H9 (cell line): ENCODE data around the gene BRD3OS. TPM values are rescaled to one million over a fixed set of nuclear protein-coding genes. Genes with fewer than 3 reads are reported as not detected.

Experiments
- DNase-seq: peaks from one replicate; pipeline ENCODE4 v3.0.0-alpha.2; 2017
- H2AFZ ChIP-seq: one replicate; pipeline ENCODE4 v1.6.1; 2013; ENCODE audit warnings: mild to moderate bottlenecking, low read length, control low read depth, moderate library complexity
- H2AK5ac ChIP-seq: 2 replicates; pipeline ENCODE4 v1.6.1; 2013; ENCODE audit warnings: low read length, control low read depth, mixed read lengths; ENCODE audit not compliant: insufficient read length
- H2BK120ac ChIP-seq: one replicate; pipeline ENCODE4 v1.6.1; 2013; ENCODE audit warnings: low read depth, mild to moderate bottlenecking, low read length, control low read depth, inconsistent platforms; ENCODE audit not compliant: poor library complexity, severe bottlenecking
- H2BK12ac ChIP-seq: 2 replicates; pipeline ENCODE4 v1.6.1; 2013; ENCODE audit warnings: low read length, control low read depth, mixed read lengths, low read depth; ENCODE audit not compliant: insufficient read length
- H2BK15ac ChIP-seq: 2 replicates; pipeline ENCODE4 v1.6.1; 2013; ENCODE audit warnings: low read depth, low read length, control low read depth
- H2BK20ac ChIP-seq: one replicate; pipeline ENCODE4 v1.6.1; 2013; ENCODE audit warnings: low read depth, mild to moderate bottlenecking, low read length, control low read depth, inconsistent platforms; ENCODE audit not compliant: poor library complexity, severe bottlenecking
- H2BK5ac ChIP-seq: 2 replicates; pipeline ENCODE4 v1.6.1; 2013; ENCODE audit warnings: low read length, control low read depth, mixed read lengths; ENCODE audit not compliant: insufficient read length
- H3K14ac ChIP-seq: 2 replicates; pipeline ENCODE4 v1.6.1; 2013; ENCODE audit warnings: low read length, control low read depth; ENCODE audit not compliant: insufficient read depth
- H3K18ac ChIP-seq: 2 replicates; pipeline ENCODE4 v1.6.1; 2013; ENCODE audit warnings: low read depth, mild to moderate bottlenecking, mixed read lengths, low read length, control low read depth; ENCODE audit not compliant: insufficient read length
- H3K23ac ChIP-seq: 2 replicates; pipeline ENCODE4 v1.6.1; 2013; ENCODE audit warnings: low read length, control low read depth, mixed read lengths, low read depth; ENCODE audit not compliant: insufficient read length
- H3K23me2 ChIP-seq: 2 replicates; pipeline ENCODE4 v1.6.1; 2013; ENCODE audit warnings: low read depth, mild to moderate bottlenecking, mixed read lengths, low read length, control low read depth; ENCODE audit not compliant: insufficient read length, poor library complexity, severe bottlenecking
- H3K27ac ChIP-seq: 2 replicates; pipeline ENCODE4 v1.5.1; 2013; ENCODE audit warnings: low read length, control low read depth, mixed read lengths, low read depth; ENCODE audit not compliant: insufficient read length
- H3K27me3 ChIP-seq: 2 replicates; pipeline ENCODE4 v1.6.1; 2013; ENCODE audit warnings: low read length, control low read depth, inconsistent platforms; ENCODE audit not compliant: insufficient read depth
- H3K4ac ChIP-seq: 2 replicates; pipeline ENCODE4 v1.6.1; 2013; ENCODE audit warnings: low read depth, mild to moderate bottlenecking, control low read depth, inconsistent platforms, low read length, moderate library complexity
- H3K4me1 ChIP-seq: 2 replicates; pipeline ENCODE4 v1.6.1; 2013; ENCODE audit warnings: low read length, control low read depth, inconsistent platforms; ENCODE audit not compliant: insufficient read depth
- H3K4me2 ChIP-seq: 2 replicates; pipeline ENCODE4 v1.6.1; 2013; ENCODE audit warnings: low read length, control low read depth, mixed read lengths; ENCODE audit not compliant: insufficient read length, insufficient read depth
- H3K56ac ChIP-seq: 2 replicates; pipeline ENCODE4 v1.6.1; 2013; ENCODE audit warnings: low read depth, mild to moderate bottlenecking, mixed read lengths, low read length, control low read depth; ENCODE audit not compliant: insufficient read length
- H3K79me1 ChIP-seq: 2 replicates; pipeline ENCODE4 v1.6.1; 2013; ENCODE audit warnings: low read depth, mild to moderate bottlenecking, moderate library complexity, low read length, control low read depth, inconsistent platforms; ENCODE audit not compliant: insufficient read depth, poor library complexity, severe bottlenecking
- H3K79me2 ChIP-seq: 2 replicates; pipeline ENCODE4 v1.6.1; 2013; ENCODE audit warnings: low read length, control low read depth, inconsistent platforms; ENCODE audit not compliant: insufficient read depth
- H3K9ac ChIP-seq: 2 replicates; pipeline ENCODE4 v1.6.1; 2013; ENCODE audit warnings: low read length, control low read depth, mixed read lengths; ENCODE audit not compliant: insufficient read length; ENCODE audit errors: extremely low read depth
- H3K9me3 ChIP-seq: one replicate; pipeline ENCODE4 v1.6.1; 2013; ENCODE audit warnings: low read depth, low read length, inconsistent platforms; ENCODE audit not compliant: control insufficient read depth
- H3T11ph ChIP-seq: one replicate; pipeline ENCODE4 v1.6.1; 2013; ENCODE audit warnings: mild to moderate bottlenecking, low read length, control low read depth, inconsistent platforms
- H4K20me1 ChIP-seq: one replicate; pipeline ENCODE4 v1.6.1; 2013; ENCODE audit not compliant: control insufficient read depth, insufficient read length, insufficient read depth
- H4K5ac ChIP-seq: 2 replicates; pipeline ENCODE4 v1.6.1; 2013; ENCODE audit warnings: low read depth, mild to moderate bottlenecking, mixed read lengths, low read length, control low read depth; ENCODE audit not compliant: insufficient read length
- H4K8ac ChIP-seq: replicated peaks from 2 replicates; pipeline ENCODE4 v1.6.1; 2013; ENCODE audit warnings: low read length, control low read depth, mixed read lengths, low read depth; ENCODE audit not compliant: insufficient read length
- H4K91ac ChIP-seq: 2 replicates; pipeline ENCODE4 v1.6.1; 2013; ENCODE audit warnings: low read depth, mild to moderate bottlenecking, moderate library complexity, mixed read lengths, low read length, control low read depth; ENCODE audit not compliant: insufficient read length
- H3K27ac Mint-ChIP-seq, 3 experiments: 2 replicates in 2 of 3; 3 replicates in 1 of 3; pipeline ENCODE4 v1.8.0; 2020 to 2021; ENCODE audit warnings: mixed read lengths in 3 of 3, mild to moderate bottlenecking in 1 of 3, moderate library complexity in 1 of 3
- H3K27me3 Mint-ChIP-seq: 2 replicates; pipeline ENCODE4 v1.8.0; 2021; ENCODE audit warnings: low read depth, mild to moderate bottlenecking, moderate library complexity, mixed read lengths
- H3K36me3 Mint-ChIP-seq, 3 experiments: 2 replicates in 2 of 3; 3 replicates in 1 of 3; pipeline ENCODE4 v1.8.0; 2020 to 2021; ENCODE audit warnings: low read depth in 3 of 3, mixed read lengths in 3 of 3; ENCODE audit not compliant: insufficient read depth in 1 of 3
- H3K4me1 Mint-ChIP-seq, 2 experiments: 2 replicates each; pipeline ENCODE4 v1.8.0; 2020; ENCODE audit warnings: mixed read lengths in 2 of 2
- H3K4me3 Mint-ChIP-seq, 2 experiments: 2 replicates in 1 of 2; 3 replicates in 1 of 2; pipeline ENCODE4 v1.8.0; 2020 to 2021; ENCODE audit warnings: mild to moderate bottlenecking in 2 of 2, mixed read lengths in 2 of 2, moderate library complexity in 1 of 2
- H3K9me3 Mint-ChIP-seq, 2 experiments: 2 replicates in 1 of 2; 3 replicates in 1 of 2; pipeline ENCODE4 v1.8.0; 2020; ENCODE audit warnings: mild to moderate bottlenecking in 2 of 2, mixed read lengths in 2 of 2, moderate library complexity in 1 of 2
- WGBS: extraction: QIAGEN DNeasy Blood & Tissue Kit; methylation state at CpG from one replicate; pipeline ENCODE4 v1.1.7; 2013; ENCODE audit warnings: missing lambda C conversion rate, low lambda C conversion rate, mixed read lengths; ENCODE audit not compliant: insufficient read length; ENCODE audit errors: extremely low coverage; 5-methylcytosine and 5-hydroxymethylcytosine counted together
- total RNA-seq: library from RNA; stranded (reverse); gene quantifications from 2 replicates; pipeline ENCODE4 v1.2.1, GENCODE V29; 2021
- TF ChIP-seq, protein P1 (sequence below): fragments of 200-600 bp; sonication (generic); conservative IDR thresholded peaks from 3 replicates; pipeline ENCODE4 v1.8.0; 2021; ENCODE audit warnings: antibody characterized with exemption, mild to moderate bottlenecking

The BRD3OS gene
- total RNA-seq, 1 experiment from 2014 or later, result 16.4 TPM

DNA sequence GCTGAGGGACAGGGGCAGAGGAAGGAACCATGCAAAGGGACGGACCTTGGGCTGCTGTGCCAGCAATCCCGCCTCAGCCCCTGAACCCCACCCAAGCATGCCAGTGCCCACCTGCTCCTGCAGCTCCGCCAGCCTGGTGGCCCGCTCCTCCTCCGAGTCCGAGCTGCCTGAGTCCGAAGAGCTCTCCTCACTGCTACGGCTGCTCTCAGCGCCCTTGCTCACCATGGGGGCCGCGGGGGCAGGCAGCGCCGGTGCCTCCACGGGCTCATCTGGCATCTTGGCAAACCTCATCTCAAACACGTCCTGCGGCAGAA lies 16.3 kb downstream of the BRD3OS start:
- Histone ChIP-seq H2AFZ (no peak overlapping the region), H3K18ac (no peak overlapping the region), H4K20me1 (no peaks in the 10 kb centered on the region), H3K9ac (no peak overlapping the region), H2AK5ac (no peak overlapping the region), H2BK15ac (no peak overlapping the region), H2BK5ac (no peak overlapping the region), H3K79me2 (no peaks in the 10 kb centered on the region), H3K79me1 (no peaks in the 10 kb centered on the region), H3K4me1 (no peaks in the 10 kb centered on the region), H3K4me2 (no peak overlapping the region), H2BK120ac (no peak overlapping the region), H4K5ac (no peak overlapping the region), H3T11ph (no peak overlapping the region), H3K56ac (no peak overlapping the region), H3K27ac (no peak overlapping the region), H3K9me3 (no peaks in the 10 kb centered on the region), H3K23me2 (no peaks in the 10 kb centered on the region), H3K27me3 (no peaks in the 10 kb centered on the region), H2BK12ac (no peak overlapping the region), H4K8ac (no peak overlapping the region), H2BK20ac (no peak overlapping the region), H3K4ac (no peak overlapping the region), H4K91ac (no peak overlapping the region), H3K23ac (no peak overlapping the region), H3K14ac (no peak overlapping the region)
- H3K27me3 Mint-ChIP-seq, result no peaks in the 10 kb centered on the region; the same call in 1 of the 2 replicates
- no peaks in the 10 kb centered on the region for H3K9me3 Mint-ChIP-seq
- no peaks in the 10 kb centered on the region for H3K4me1 Mint-ChIP-seq
- H3K4me3 Mint-ChIP-seq, result no peak overlapping the region
- no CpG with 5 or more reads among the region's 16 CpGs for WGBS
- peaks cover 41 to 88% (median 78%) of the 10 kb centered on the region in 3 experiments for H3K36me3 Mint-ChIP-seq
- DNase-seq, result no peak
- TF ChIP-seq, protein P1, sequence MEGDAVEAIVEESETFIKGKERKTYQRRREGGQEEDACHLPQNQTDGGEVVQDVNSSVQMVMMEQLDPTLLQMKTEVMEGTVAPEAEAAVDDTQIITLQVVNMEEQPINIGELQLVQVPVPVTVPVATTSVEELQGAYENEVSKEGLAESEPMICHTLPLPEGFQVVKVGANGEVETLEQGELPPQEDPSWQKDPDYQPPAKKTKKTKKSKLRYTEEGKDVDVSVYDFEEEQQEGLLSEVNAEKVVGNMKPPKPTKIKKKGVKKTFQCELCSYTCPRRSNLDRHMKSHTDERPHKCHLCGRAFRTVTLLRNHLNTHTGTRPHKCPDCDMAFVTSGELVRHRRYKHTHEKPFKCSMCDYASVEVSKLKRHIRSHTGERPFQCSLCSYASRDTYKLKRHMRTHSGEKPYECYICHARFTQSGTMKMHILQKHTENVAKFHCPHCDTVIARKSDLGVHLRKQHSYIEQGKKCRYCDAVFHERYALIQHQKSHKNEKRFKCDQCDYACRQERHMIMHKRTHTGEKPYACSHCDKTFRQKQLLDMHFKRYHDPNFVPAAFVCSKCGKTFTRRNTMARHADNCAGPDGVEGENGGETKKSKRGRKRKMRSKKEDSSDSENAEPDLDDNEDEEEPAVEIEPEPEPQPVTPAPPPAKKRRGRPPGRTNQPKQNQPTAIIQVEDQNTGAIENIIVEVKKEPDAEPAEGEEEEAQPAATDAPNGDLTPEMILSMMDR, result no peak
- no peak overlapping the region for H3K27ac Mint-ChIP-seq
